ENCODE results near the gene PRR18. TPM values are rescaled to one million over a fixed set of nuclear protein-coding genes. Genes with fewer than 3 reads are reported as not detected.
"Not testable (repeated sequence)": the region's sequence is repeated elsewhere in the genome, so short reads cannot be mapped to it uniquely, and the experiment has no call there.

The PRR18 gene
- total and polyA plus RNA-seq, 2 of the 13 experiments (the other 11 are each of a cell fraction or from before 2014, with no cell fraction given): 0.04 TPM

GRCh38 chr6:166344921-166345320, 36.7 kb upstream of the PRR18 start:
- H3K9me3 ChIP-seq (ENCODE audit: low read length); FAIRE-seq; CTCF ChIA-PET (ENCODE audit: low intra/inter-chr PET ratio, low total read pairs); ATAC-seq; H3K9ac ChIP-seq (ENCODE audit: insufficient read depth, low read depth, low read length); H3K27ac ChIP-seq (ENCODE audit: extremely low read length, insufficient read depth, low read length); in situ Hi-C loops (cut with HindIII; ENCODE audit: extremely low pct_ligation_motif_present, low pct_unique_long_range_greater_than_20kb); H3K27me3 ChIP-seq (ENCODE audit: control insufficient read depth in 1 of 2, insufficient read depth in 2 of 2, low read length in 2 of 2); H3K36me3 ChIP-seq (replicated peaks in 1 of 2; ENCODE audit: control insufficient read depth in 1 of 2, insufficient read depth in 2 of 2, low read length in 2 of 2); BruUV-seq (replicated peaks); H3K4me3 ChIP-seq (replicated peaks in 1 of 3; ENCODE audit: insufficient read depth in 1 of 3, low read depth in 2 of 3, low read length in 3 of 3); H2AFZ ChIP-seq (ENCODE audit: low read length); DNase-seq (ENCODE audit: low spot score); H3K4me2 ChIP-seq (ENCODE audit: low read depth, low read length); intact Hi-C loops (cut with micrococcal nuclease; ENCODE audit: unreplicated experiment): not testable (repeated sequence)
- Histone ChIP-seq H4K20me1 (ENCODE audit: insufficient read depth, low read length) (peaks cover 13% of the 10 kb centered on the region), H3K4me1 (ENCODE audit: insufficient read depth, low read length) (peaks cover 78% of the 10 kb centered on the region), H3K79me2 (ENCODE audit: insufficient read depth, low read length) (peaks cover 33% of the 10 kb centered on the region)
- TF ChIP-seq GATAD2A (CRISPR knock-in tag; IDR thresholded peaks at IDR 0.05): peak; percentile 14; the same call in 1 of the 2 replicates
- 0 out of 2 replicates have a peak, but pooled peaks have one; percentile 7 for TF ChIP-seq ELF3 (CRISPR knock-in tag; IDR thresholded peaks at IDR 0.05)
- POLR2A ChIA-PET: interaction anchor here (1.4 kb wide), 1 partner anchor 16 kb away, joined by 4 read pairs; no protein-coding TSS in a partner anchor
- 85% methylated on average over 2 of the region's 2 CpGs for WGBS (ENCODE audit: low lambda C conversion rate)

- peaks cover 2% of the 10 kb centered on the region; the same call in 1 of the 2 replicates for H3K9me3 ChIP-seq (ENCODE audit: low read length)
- TF ChIP-seq JARID2 (CRISPR knock-in tag; IDR thresholded peaks at IDR 0.05; ENCODE audit: insufficient replicate concordance): no peak
- 0 out of 2 replicates have a peak, but pooled peaks have one; percentile 59 for TF ChIP-seq ZBTB33 (CRISPR knock-in tag; IDR thresholded peaks at IDR 0.05)
- TF ChIP-seq ZNF264 (CRISPR knock-in tag; IDR thresholded peaks at IDR 0.05): no peak
- no peak for TF ChIP-seq HNRNPK (IDR thresholded peaks at IDR 0.05; ENCODE audit: low read depth, low read length, poor library complexity, severe bottlenecking)
- no peak for TF ChIP-seq HDAC2 (CRISPR knock-in tag; IDR thresholded peaks at IDR 0.05)
- TF ChIP-seq SAFB2 (CRISPR knock-in tag; IDR thresholded peaks at IDR 0.05; ENCODE audit: borderline replicate concordance, low read depth): no peak
- TF ChIP-seq CREB3 (CRISPR knock-in tag; IDR thresholded peaks at IDR 0.05): no peak
- TF ChIP-seq TRIM24 (CRISPR knock-in tag; IDR thresholded peaks at IDR 0.05): no peak
- no peak for TF ChIP-seq ZBTB46 (CRISPR knock-in tag; IDR thresholded peaks at IDR 0.05; ENCODE audit: borderline replicate concordance)
- 0 out of 2 replicates have a peak, but pooled peaks have one; percentile 28 for TF ChIP-seq ZNF703 (CRISPR knock-in tag; IDR thresholded peaks at IDR 0.05; ENCODE audit: borderline replicate concordance)
- H3K79me2 ChIP-seq (ENCODE audit: insufficient read depth, low read length): peaks cover 40% of the 10 kb centered on the region
- intact Hi-C loops (cut with micrococcal nuclease; ENCODE audit: unreplicated experiment) (no loop called here), in situ Hi-C loops (cut with HindIII; ENCODE audit: extremely low pct_ligation_motif_present, low pct_unique_long_range_greater_than_20kb) (no loop called here)
- peaks cover 19% of the 10 kb centered on the region for H4K20me1 ChIP-seq (ENCODE audit: insufficient read depth, low read length)
- DNase-seq (ENCODE audit: low spot score): no peak
- no peaks in the 10 kb centered on the region; a peak in 1 of 5 replicates for H3K27me3 ChIP-seq (ENCODE audit: control insufficient read depth in 1 of 2, insufficient read depth in 2 of 2, low read length in 2 of 2)
- H2AFZ ChIP-seq (ENCODE audit: low read length): no peak overlapping the region
- peaks cover 0 to 7% of the 10 kb centered on the region in 2 experiments; a peak in 1 of 5 replicates for H3K36me3 ChIP-seq (replicated peaks in 1 of 2; ENCODE audit: control insufficient read depth in 1 of 2, insufficient read depth in 2 of 2, low read length in 2 of 2)
- WGBS (ENCODE audit: low lambda C conversion rate): 95% methylated on average over 8 of the region's 8 CpGs
- ATAC-seq: no peak
- no peak overlapping the region for H3K27ac ChIP-seq (ENCODE audit: extremely low read length, insufficient read depth, low read length)
- H3K4me3 ChIP-seq (replicated peaks in 1 of 3; ENCODE audit: insufficient read depth in 1 of 3, low read depth in 2 of 3, low read length in 3 of 3): no peak overlapping the region
- H3K9ac ChIP-seq (ENCODE audit: insufficient read depth, low read depth, low read length): no peak overlapping the region
- no peak for FAIRE-seq
- ChIA-PET POLR2A (interaction anchor here (1.4 kb wide), 1 partner anchor 17 kb away, joined by 4 read pairs; no protein-coding TSS in a partner anchor), CTCF (ENCODE audit: low intra/inter-chr PET ratio, low total read pairs) (no interaction called here)
- no TSS peak for BruUV-seq (replicated peaks)
- H3K4me1 ChIP-seq (ENCODE audit: insufficient read depth, low read length): peaks cover 82% of the 10 kb centered on the region
- H3K4me2 ChIP-seq (ENCODE audit: low read depth, low read length): no peak overlapping the region
These were observed 36.0 kb upstream of the PRR18 start for GRCh38 chr6:166344240-166344639.

All from HepG2 (cell line).